Lower leg skin (tissue), 4 donors: Measurements from ENCODE around the gene PCDHGA1. TPM values are rescaled to one million over a fixed set of nuclear protein-coding genes. Genes with fewer than 3 reads are reported as not detected.

Experiments
- DNase-seq, 2 donors: peaks; one replicate each; pipeline ENCODE4 v3.0.0-alpha.2; 2019; ENCODE audit warnings: low spot score in 2 of 2
- H3K4me3 ChIP-seq: fragments of 200-600 bp; sonication (generic); 2 replicates; pipeline ENCODE4 v1.5.1; 2017; ENCODE audit warnings: mild to moderate bottlenecking, low read depth; ENCODE audit not compliant: poor library complexity, severe bottlenecking
- CTCF ChIP-seq, 3 donors: fragments of 450-650 bp; IDR thresholded peaks; one replicate each; pipeline ENCODE4 v1.5.1; 2016; ENCODE audit warnings: antibody characterized with exemption in 3 of 3, mild to moderate bottlenecking in 3 of 3, moderate library complexity in 2 of 3
- POLR2A ChIP-seq, 2 donors: fragments of 450-650 bp; IDR thresholded peaks; one replicate each; pipeline ENCODE4 v1.6.1; 2016 to 2017; ENCODE audit warnings: antibody characterized with exemption in 2 of 2, mild to moderate bottlenecking in 1 of 2, moderate library complexity in 1 of 2
- WGBS, 2 donors: methylation state at CpG; one replicate each; pipeline ENCODE4 v1.1.5; 2018; 5-methylcytosine and 5-hydroxymethylcytosine counted together
- intact Hi-C: fragments of 100-400 bp; cut with DNase I; formaldehyde crosslinking; loops from one replicate; pipeline ENCODE4 v1.15.0; 2023; ENCODE audit warnings: low total_unique reads
- total RNA-seq, 4 donors: library from RNA; depleted of rRNA; stranded (reverse); fragments of >200 nt; gene quantifications; one replicate each; pipeline ENCODE4 v1.1.0, GENCODE V29; 2016

Gene PCDHGA1
- total RNA-seq, 4 donors from 2014 or later = 0.52 to 0.54 (median 0.53) TPM; not detected in 1

GRCh38 chr5:141516672-141517025 is 186.3 kb downstream of the PCDHGA1 start:
- TF ChIP-seq POLR2A (IDR thresholded peaks at IDR 0.05) (no peak), CTCF (IDR thresholded peaks at IDR 0.05) (no peak)
- peak in 1 of 2 donors; percentile 90 for DNase-seq
- H3K4me3 ChIP-seq = no peak overlapping the region
- WGBS, 2 donors = 74 to 76% methylated on average over 8 of the region's 8 CpGs
- intact Hi-C loops = no loop called here

- 86 to 87% methylated on average over 8 of the region's 8 CpGs for WGBS, 2 donors
- no peak overlapping the region for H3K4me3 ChIP-seq
- DNase-seq = peak in 1 of 2 donors; percentile 40
- TF ChIP-seq POLR2A (IDR thresholded peaks at IDR 0.05) (no peak), CTCF (IDR thresholded peaks at IDR 0.05) (no peak)
- intact Hi-C loops = no loop called here
Measured at GRCh38 chr5:141517312-141517711, 187.0 kb downstream of the PCDHGA1 start.

- no peak for DNase-seq
- no peak overlapping the region for H3K4me3 ChIP-seq
- WGBS, 2 donors = 89 to 91% methylated on average over 11 of the region's 11 CpGs
- intact Hi-C loops = no loop called here
- no peak for TF ChIP-seq POLR2A (IDR thresholded peaks at IDR 0.05)
Measured at GRCh38 chr5:141517880-141518617, 187.7 kb downstream of the PCDHGA1 start.

GRCh38 chr5:141518618-141519015 is 188.3 kb downstream of the PCDHGA1 start:
- H3K4me3 ChIP-seq = no peak overlapping the region
- 91 to 94% methylated on average over 1 of the region's 1 CpG for WGBS, 2 donors
- no peak for DNase-seq
- TF ChIP-seq CTCF (IDR thresholded peaks at IDR 0.05) (no peak), POLR2A (IDR thresholded peaks at IDR 0.05) (no peak)
- intact Hi-C loops = no loop called here

GRCh38 chr5:141519605-141520565 is 189.6 kb downstream of the PCDHGA1 start:
- H3K4me3 ChIP-seq = no peak overlapping the region
- no peak for DNase-seq
- 85 to 86% methylated on average over 3 of the region's 3 CpGs for WGBS, 2 donors
- intact Hi-C loops = loop anchor here (5.0 kb wide), 1 partner anchor 43 kb away; the partner anchor contains the start of gene PCDHGC3
- TF ChIP-seq CTCF (IDR thresholded peaks at IDR 0.05) (no peak), POLR2A (IDR thresholded peaks at IDR 0.05) (no peak)

- DNase-seq = peak in 1 of 2 donors; percentile 78
- WGBS, 2 donors = 27 to 36% methylated on average over 2 of the region's 2 CpGs
- TF ChIP-seq CTCF (IDR thresholded peaks at IDR 0.05) (no peak), POLR2A (IDR thresholded peaks at IDR 0.05) (no peak)
- no peak overlapping the region for H3K4me3 ChIP-seq
- intact Hi-C loops = loop anchor here (5.0 kb wide), 1 partner anchor 44 kb away; the partner anchor contains the start of gene PCDHGC3
Measured at GRCh38 chr5:141521244-141521781, 191.0 kb downstream of the PCDHGA1 start.
